EH (cell line): Measurements from ENCODE around the gene APBA1.
A peak's percentile ranks its signal among the peaks of the same experiment; 100 is the strongest.
"Not testable (repeated sequence)": the region's sequence is repeated elsewhere in the genome, so short reads cannot be mapped to it uniquely, and the experiment has no call there.

Experiments
- DNase-seq: peaks from one replicate; pipeline ENCODE4 v3.0.0-alpha.2; 2015; ENCODE audit warnings: low read depth

Gene APBA1

GRCh38 chr9:69442486-69442885, 229.7 kb downstream of the APBA1 start:
- peak; percentile 56 for DNase-seq

- DNase-seq: not testable (repeated sequence)
These were observed 231.8 kb downstream of the APBA1 start for GRCh38 chr9:69440254-69440955.

- not testable (repeated sequence) for DNase-seq
These were observed 232.5 kb downstream of the APBA1 start for GRCh38 chr9:69439654-69440053.

GRCh38 chr9:69433968-69434367, 238.2 kb downstream of the APBA1 start:
- DNase-seq: no peak

GRCh38 chr9:69433392-69433791, 238.8 kb downstream of the APBA1 start:
- peak; percentile 60 for DNase-seq

- DNase-seq: no peak
These were observed 239.5 kb downstream of the APBA1 start for GRCh38 chr9:69432623-69433022.

- no peak for DNase-seq
These were observed 240.4 kb downstream of the APBA1 start for GRCh38 chr9:69431777-69432176.

- no peak for DNase-seq
These were observed 241.0 kb downstream of the APBA1 start for GRCh38 chr9:69431203-69431602.

- no peak for DNase-seq
These were observed 242.0 kb downstream of the APBA1 start for GRCh38 chr9:69430206-69430605.

- DNase-seq: no peak
These were observed 242.9 kb downstream of the APBA1 start for GRCh38 chr9:69429281-69429680.

- DNase-seq: no peak
These were observed 244.0 kb downstream of the APBA1 start for GRCh38 chr9:69428017-69428785.

GRCh38 chr9:69427286-69427685, 244.9 kb downstream of the APBA1 start:
- DNase-seq: no peak

GRCh38 chr9:69425136-69425801, 246.9 kb downstream of the APBA1 start:
- no peak for DNase-seq

- DNase-seq: peak; percentile 73
These were observed 250.0 kb downstream of the APBA1 start for GRCh38 chr9:69421908-69422801.

GRCh38 chr9:69420611-69421270, 251.4 kb downstream of the APBA1 start:
- DNase-seq: no peak

- peak; percentile 72 for DNase-seq
These were observed 259.4 kb downstream of the APBA1 start for GRCh38 chr9:69412741-69413150.

GRCh38 chr9:69411931-69412740, 260.0 kb downstream of the APBA1 start:
- DNase-seq: no peak

- no peak for DNase-seq
These were observed 260.9 kb downstream of the APBA1 start for GRCh38 chr9:69411246-69411645.

- not testable (repeated sequence) for DNase-seq
These were observed 262.2 kb downstream of the APBA1 start for GRCh38 chr9:69409936-69410335.

GRCh38 chr9:69400470-69400869, 271.7 kb downstream of the APBA1 start:
- no peak for DNase-seq
